Endothelial cell of umbilical vein (primary cell): ENCODE results near the gene SORCS2. TPM values are rescaled to one million over a fixed set of nuclear protein-coding genes. Genes with fewer than 3 reads are reported as not detected.

ENCODE experiments used
- BruUV-seq: library from RNA; stranded (reverse); fragments of 400-500 nt; replicated peaks from 2 replicates; lab custom pipeline; 2021; lab: Mats Ljungman, UMichigan
- CTCF ChIA-PET: fragments of 300-600, 350-600 bp; sonication (Branson Sonifier 250); formaldehyde crosslinking; loops from one replicate; lab custom pipeline; 2021; ENCODE audit warnings: antibody characterized with exemption, inconsistent platforms; lab: Charles Lee
- POLR2A ChIA-PET: fragments of 300-600, 350-600 bp; sonication (Branson Sonifier 250); formaldehyde crosslinking; loops from one replicate; lab custom pipeline; 2021; ENCODE audit warnings: antibody characterized with exemption, inconsistent platforms; lab: Charles Lee
- DNase-seq: peaks from one replicate; pipeline ENCODE4 v3.0.0-alpha.2; 2011; ENCODE audit warnings: low read depth, low spot score
- FAIRE-seq: peaks from 2 replicates; lab custom pipeline; 2011; peaks lifted over from hg19 to GRCh38; lab: Jason Lieb, UNC
- H2AFZ ChIP-seq: 2 replicates; pipeline ENCODE4 v1.6.0; 2012; ENCODE audit warnings: low read depth, low read length, control low read depth, inconsistent platforms
- H3K27ac ChIP-seq: 2 replicates; pipeline ENCODE4 v1.5.1; 2011; ENCODE audit warnings: low read depth, mild to moderate bottlenecking, control low read depth, low read length, moderate library complexity; ENCODE audit not compliant: insufficient read depth
- H3K27me3 ChIP-seq, 2 experiments: 2 replicates each; pipeline versions ENCODE4 v1.6.0 to v1.6.1; 2011; ENCODE audit warnings: low read length in 2 of 2, mixed read lengths in 1 of 2; ENCODE audit not compliant: control insufficient read depth in 2 of 2, insufficient read depth in 2 of 2
- H3K36me3 ChIP-seq, 2 experiments: 2 replicates in 1 of 2; 3 replicates in 1 of 2; pipeline ENCODE4 v1.5.1; 2011; ENCODE audit warnings: low read length in 2 of 2, mild to moderate bottlenecking in 1 of 2, moderate library complexity in 1 of 2; ENCODE audit not compliant: control insufficient read depth in 2 of 2, insufficient read depth in 2 of 2; ENCODE audit errors: extremely low read depth in 1 of 2
- H3K4me1 ChIP-seq: 3 replicates; pipeline ENCODE4 v1.5.1; 2011; ENCODE audit warnings: mild to moderate bottlenecking, low read length; ENCODE audit not compliant: control insufficient read depth, insufficient read depth; ENCODE audit errors: extremely low read depth
- H3K4me2 ChIP-seq: 2 replicates; pipeline ENCODE4 v1.6.1; 2011; ENCODE audit warnings: low read length, control low read depth, mixed read lengths; ENCODE audit not compliant: insufficient read depth
- H3K4me3 ChIP-seq, 3 experiments: fragments of 200-600 bp in 1 of 3; sonication (generic), shearing (Covaris generic) in 1 of 3; replicated peaks in 1 of 3; 2 replicates each; pipeline ENCODE4 v1.5.1; 2011 to 2016; ENCODE audit warnings: control low read depth in 3 of 3, low read length in 3 of 3, mild to moderate bottlenecking in 2 of 3, inconsistent platforms in 1 of 3, low read depth in 1 of 3, moderate library complexity in 1 of 3; ENCODE audit not compliant: insufficient read depth in 1 of 3
- H3K79me2 ChIP-seq: 2 replicates; pipeline ENCODE4 v1.6.0; 2012; ENCODE audit warnings: low read length, inconsistent platforms; ENCODE audit not compliant: control insufficient read depth, insufficient read depth
- H3K9ac ChIP-seq: replicated peaks from 2 replicates; pipeline ENCODE3; 2011; ENCODE audit warnings: low read length, control low read depth; ENCODE audit not compliant: insufficient read depth; ENCODE audit errors: extremely low read depth
- H3K9me1 ChIP-seq: replicated peaks from 3 replicates; pipeline ENCODE4 v1.6.0; 2011; ENCODE audit warnings: mild to moderate bottlenecking, low read length; ENCODE audit not compliant: control insufficient read depth, insufficient read depth; ENCODE audit errors: extremely low read depth
- H3K9me3 ChIP-seq: replicated peaks from 2 replicates; pipeline ENCODE4 v1.5.1; 2012; ENCODE audit warnings: low read length, inconsistent platforms; ENCODE audit not compliant: control insufficient read depth, insufficient read depth
- H4K20me1 ChIP-seq: replicated peaks from 2 replicates; pipeline ENCODE3; 2011; ENCODE audit warnings: mild to moderate bottlenecking, low read length; ENCODE audit not compliant: control insufficient read depth, insufficient read depth; ENCODE audit errors: extremely low read depth
- EZH2 ChIP-seq: IDR thresholded peaks from 2 replicates; pipeline ENCODE4 v1.6.1; 2012; ENCODE audit warnings: borderline replicate concordance, low read depth, mild to moderate bottlenecking, moderate library complexity, low read length, inconsistent platforms; ENCODE audit not compliant: severe bottlenecking
- FOS ChIP-seq: IDR thresholded peaks from 2 replicates; pipeline ENCODE4 v1.6.1; 2011; ENCODE audit warnings: mild to moderate bottlenecking, low read length, moderate library complexity, borderline replicate concordance; ENCODE audit not compliant: insufficient read depth
- GATA2 ChIP-seq: IDR thresholded peaks from 2 replicates; pipeline ENCODE4 v1.7.0; 2011; ENCODE audit warnings: low read depth, mild to moderate bottlenecking, moderate library complexity, mixed read lengths, low read length; ENCODE audit not compliant: insufficient read length, insufficient read depth
- MAX ChIP-seq: IDR thresholded peaks from 2 replicates; pipeline ENCODE4 v1.6.1; 2011; ENCODE audit not compliant: insufficient read depth, insufficient read length
- MYC ChIP-seq: IDR thresholded peaks from one replicate; pipeline ENCODE4 v1.6.1; 2011; ENCODE audit warnings: mild to moderate bottlenecking, low read depth, low read length
- POLR2A ChIP-seq: IDR thresholded peaks from 2 replicates; pipeline ENCODE4 v1.6.1; 2012; ENCODE audit warnings: low read depth, mild to moderate bottlenecking, control low read depth, low read length
- POLR2AphosphoS5 ChIP-seq: IDR thresholded peaks from 2 replicates; pipeline ENCODE4 v1.6.1; 2012; ENCODE audit warnings: low read depth, mild to moderate bottlenecking, control low read depth, low read length, moderate library complexity; ENCODE audit not compliant: insufficient read depth
- dilution Hi-C: fragments of 300-500 bp; cut with MboI; formaldehyde crosslinking; loops from one replicate; pipeline ENCODE4 v1.15.0; 2019; ENCODE audit warnings: low sequenced_read_pairs; ENCODE audit not compliant: extremely low pct_ligation_motif_present
- intact Hi-C: fragments of 100-400 bp; cut with micrococcal nuclease; formaldehyde crosslinking; loops from one replicate; pipeline ENCODE4 v1.10.0; 2022
- polyA plus RNA-seq, 4 experiments: library from polyadenylated mRNA; depleted of rRNA in 3 of 4; stranded (reverse) in 3 of 4; unstranded in 1 of 4; fragments of >200 nt; gene quantifications; 2 replicates each; pipeline versions ENCODE4 v1.2.1 to v1.2.3, GENCODE V29; 2011 to 2012; ENCODE audit warnings: missing spikeins in 1 of 4
- total RNA-seq: library from RNA; stranded (reverse); gene quantifications from 2 replicates; pipeline ENCODE4 v1.2.3, GENCODE V29; 2021
- TF ChIP-seq, protein P1 (sequence below), 2 donors: IDR thresholded peaks; 1 replicate in 1 of 2; 2 replicates in 1 of 2; pipeline ENCODE4 v1.5.1; 2011; ENCODE audit warnings: low read length in 2 of 2, mild to moderate bottlenecking in 2 of 2, moderate library complexity in 2 of 2, control low read depth in 1 of 2, inconsistent platforms in 1 of 2, low read depth in 1 of 2; ENCODE audit not compliant: insufficient read depth in 1 of 2; ENCODE audit errors: extremely low read depth in 1 of 2

The SORCS2 gene
- total and polyA plus RNA-seq, 2 donors (not counting 3 experiments of a cell fraction or from before 2014, with no cell fraction given): not detected

- FAIRE-seq: no peak
- Histone ChIP-seq H3K27me3 (no peaks in the 10 kb centered on the region), H3K9me1 (no peaks in the 10 kb centered on the region), H2AFZ (no peak overlapping the region), H3K4me1 (no peaks in the 10 kb centered on the region), H3K9ac (no peak overlapping the region), H4K20me1 (no peaks in the 10 kb centered on the region), H3K79me2 (no peaks in the 10 kb centered on the region), H3K27ac (no peak overlapping the region), H3K36me3 (no peaks in the 10 kb centered on the region), H3K9me3 (no peaks in the 10 kb centered on the region), H3K4me2 (no peak overlapping the region), H3K4me3 (no peak overlapping the region)
- no peak for TF ChIP-seq POLR2AphosphoS5
- DNase-seq: no peak
- dilution Hi-C loops (no loop called here), intact Hi-C loops (no loop called here)
- ChIA-PET POLR2A (no interaction called here), CTCF (no interaction called here)
- BruUV-seq: no TSS peak
Measured at GRCh38 chr4:7561557-7561956, 369.2 kb downstream of the SORCS2 start.

- CTCF ChIA-PET: no interaction called here
- dilution Hi-C loops: no loop called here
- BruUV-seq: no TSS peak
Measured at GRCh38 chr4:7564242-7564641, 371.9 kb downstream of the SORCS2 start.

More at GRCh38 chr4:7564242-7564641, 371.9 kb downstream of the SORCS2 start:
- no peaks in the 10 kb centered on the region for H3K4me1 ChIP-seq
- H3K9me1 ChIP-seq: no peaks in the 10 kb centered on the region
- TF ChIP-seq MAX (no peak), FOS (no peak), POLR2AphosphoS5 (no peak), MYC (no peak), GATA2 (no peak), POLR2A (no peak), EZH2 (no peak)
- TF ChIP-seq, protein P1, sequence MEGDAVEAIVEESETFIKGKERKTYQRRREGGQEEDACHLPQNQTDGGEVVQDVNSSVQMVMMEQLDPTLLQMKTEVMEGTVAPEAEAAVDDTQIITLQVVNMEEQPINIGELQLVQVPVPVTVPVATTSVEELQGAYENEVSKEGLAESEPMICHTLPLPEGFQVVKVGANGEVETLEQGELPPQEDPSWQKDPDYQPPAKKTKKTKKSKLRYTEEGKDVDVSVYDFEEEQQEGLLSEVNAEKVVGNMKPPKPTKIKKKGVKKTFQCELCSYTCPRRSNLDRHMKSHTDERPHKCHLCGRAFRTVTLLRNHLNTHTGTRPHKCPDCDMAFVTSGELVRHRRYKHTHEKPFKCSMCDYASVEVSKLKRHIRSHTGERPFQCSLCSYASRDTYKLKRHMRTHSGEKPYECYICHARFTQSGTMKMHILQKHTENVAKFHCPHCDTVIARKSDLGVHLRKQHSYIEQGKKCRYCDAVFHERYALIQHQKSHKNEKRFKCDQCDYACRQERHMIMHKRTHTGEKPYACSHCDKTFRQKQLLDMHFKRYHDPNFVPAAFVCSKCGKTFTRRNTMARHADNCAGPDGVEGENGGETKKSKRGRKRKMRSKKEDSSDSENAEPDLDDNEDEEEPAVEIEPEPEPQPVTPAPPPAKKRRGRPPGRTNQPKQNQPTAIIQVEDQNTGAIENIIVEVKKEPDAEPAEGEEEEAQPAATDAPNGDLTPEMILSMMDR (IDR thresholded peaks at IDR 0.05; ENCODE audit: extremely low read depth in 1 of 2, insufficient read depth in 1 of 2, low read depth in 1 of 2, low read length in 2 of 2): no peak
- H3K27me3 ChIP-seq: no peaks in the 10 kb centered on the region
- no peak overlapping the region for H3K4me3 ChIP-seq
- no peak overlapping the region for H3K4me2 ChIP-seq
- H4K20me1 ChIP-seq: no peaks in the 10 kb centered on the region
- POLR2A ChIA-PET: no interaction called here
- no peaks in the 10 kb centered on the region for H3K79me2 ChIP-seq
- DNase-seq (no peak), FAIRE-seq (no peak)
- H3K9me3 ChIP-seq: no peaks in the 10 kb centered on the region
- no peak overlapping the region for H3K9ac ChIP-seq
- H3K36me3 ChIP-seq: no peaks in the 10 kb centered on the region
- H3K27ac ChIP-seq: no peak overlapping the region
- intact Hi-C loops: no loop called here
- H2AFZ ChIP-seq: no peak overlapping the region
